ENCODE data around the gene NOS3. TPM values are rescaled to one million over a fixed set of nuclear protein-coding genes. Genes with fewer than 3 reads are reported as not detected.
A peak's percentile ranks its signal among the peaks of the same experiment; 100 is the strongest.

The NOS3 gene
- total and polyA plus RNA-seq, 2 of the 13 experiments (the other 11 are each of a cell fraction or from before 2014, with no cell fraction given) = 3.7 to 7.5 TPM

DNA sequence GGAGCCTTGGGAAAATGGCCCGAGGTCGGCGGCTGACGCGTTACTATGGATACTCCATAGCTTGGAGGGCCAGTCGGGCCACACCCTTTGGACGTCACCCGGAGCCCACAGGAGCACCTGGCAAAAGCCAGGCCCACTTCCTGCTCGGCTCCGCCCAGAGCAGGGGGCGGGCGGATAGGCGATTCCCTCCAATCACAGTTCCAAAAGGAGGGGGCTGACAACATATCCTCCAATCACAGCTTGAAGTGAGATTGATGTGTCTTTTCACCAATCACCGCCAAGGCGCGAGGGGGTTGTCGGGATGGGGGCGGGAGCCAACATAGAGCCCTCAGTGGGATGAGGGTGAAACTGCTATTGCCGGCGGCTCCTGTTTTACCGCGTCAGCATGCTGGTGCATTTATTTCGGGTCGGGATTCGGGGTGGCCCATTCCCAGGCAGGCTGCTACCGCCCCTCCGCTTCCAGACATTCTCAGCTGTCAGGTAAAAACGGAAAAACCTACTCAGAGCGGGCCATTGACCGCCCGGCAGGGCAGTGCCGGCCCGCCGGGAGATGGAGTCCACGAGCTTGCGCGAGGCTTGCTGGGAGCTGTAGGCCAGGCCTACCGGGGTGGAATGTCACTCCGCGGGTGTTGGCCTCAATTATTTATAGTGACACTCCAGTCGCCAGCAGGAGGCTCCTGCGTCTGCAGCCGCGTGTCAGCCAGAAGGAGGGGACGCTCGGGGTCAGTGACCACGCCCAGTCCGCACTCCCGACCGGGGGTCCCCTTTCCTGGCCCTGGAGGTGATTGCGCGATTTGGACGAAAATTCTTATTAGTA is 37.5 kb downstream of the NOS3 start, which contains the start of gene ABCB8:
Gene ABCB8 (plus strand): TSS at position 320 of the 817 bp plus-strand sequence. CDS start 66 bp downstream, at position 386.
- Histone ChIP-seq H3K9ac (ENCODE audit: insufficient read depth, low read depth, low read length) (peak within 1 kb of the TSS; percentile 45), H3K9me3 (ENCODE audit: low read length) (no peaks in the 10 kb centered on the region), H3K27ac (ENCODE audit: extremely low read length, insufficient read depth, low read length) (peak within 1 kb of the TSS; percentile 62), H3K27me3 (ENCODE audit: control insufficient read depth in 1 of 2, insufficient read depth in 2 of 2, low read length in 2 of 2) (peaks cover 8 to 29% of the 10 kb centered on the region in 2 experiments; a peak in 4 of 5 replicates), H3K4me1 (ENCODE audit: insufficient read depth, low read length) (peaks cover 27% of the 10 kb centered on the region), H2AFZ (ENCODE audit: low read length) (peak within 1 kb of the TSS; percentile 50), H3K36me3 (replicated peaks in 1 of 2; ENCODE audit: control insufficient read depth in 1 of 2, insufficient read depth in 2 of 2, low read length in 2 of 2) (no peaks in the 10 kb centered on the region), H3K79me2 (ENCODE audit: insufficient read depth, low read length) (no peaks in the 10 kb centered on the region), H4K20me1 (ENCODE audit: insufficient read depth, low read length) (no peaks in the 10 kb centered on the region), H3K4me3 (replicated peaks in 1 of 3; ENCODE audit: insufficient read depth in 1 of 3, low read depth in 2 of 3, low read length in 3 of 3) (peak within 1 kb of the TSS; percentile 77 to 88 (median 82)), H3K4me2 (ENCODE audit: low read depth, low read length) (peak within 1 kb of the TSS; percentile 92)
- DNase-seq (ENCODE audit: low spot score) (peak; percentile 97), FAIRE-seq (peak; percentile 97), ATAC-seq (peak; percentile 95)
- intact Hi-C loops (cut with micrococcal nuclease; ENCODE audit: unreplicated experiment) (loop anchor here (1.0 to 10.0 kb wide), 3 partner anchors 30 to 1414 kb away; no protein-coding TSS in a partner anchor), in situ Hi-C loops (cut with HindIII; ENCODE audit: extremely low pct_ligation_motif_present, low pct_unique_long_range_greater_than_20kb) (no loop called here)
- CTCF ChIA-PET (ENCODE audit: low intra/inter-chr PET ratio, low total read pairs) = interaction anchor here (0.8 to 0.9 kb wide), 3 partner anchors 28 to 83 kb away, joined by 3 read pairs; partner anchors contain the start of gene FASTK
- BruUV-seq (replicated peaks) = TSS peak; percentile 87
- 0% methylated on average over 21 of the region's 53 CpGs for WGBS (ENCODE audit: low lambda C conversion rate)
- POLR2A ChIA-PET = interaction anchor here (0.9 to 2.1 kb wide), 17 partner anchors 9 to 659 kb away, joined by 3 to 35 read pairs (median 4); partner anchors contain the start of genes CDK5, FASTK, NUB1 and REPIN1
- TF ChIP-seq, protein P1, sequence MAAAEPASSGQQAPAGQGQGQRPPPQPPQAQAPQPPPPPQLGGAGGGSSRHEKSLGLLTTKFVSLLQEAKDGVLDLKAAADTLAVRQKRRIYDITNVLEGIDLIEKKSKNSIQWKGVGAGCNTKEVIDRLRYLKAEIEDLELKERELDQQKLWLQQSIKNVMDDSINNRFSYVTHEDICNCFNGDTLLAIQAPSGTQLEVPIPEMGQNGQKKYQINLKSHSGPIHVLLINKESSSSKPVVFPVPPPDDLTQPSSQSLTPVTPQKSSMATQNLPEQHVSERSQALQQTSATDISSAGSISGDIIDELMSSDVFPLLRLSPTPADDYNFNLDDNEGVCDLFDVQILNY (CRISPR knock-in tag; conservative IDR thresholded peaks at IDR 0.05) = no peak; the same call in 1 of the 2 replicates
- TF ChIP-seq ZNF775 (CRISPR knock-in tag; IDR thresholded peaks at IDR 0.05; ENCODE audit: borderline replicate concordance) = no peak
- TF ChIP-seq PAF1 (CRISPR knock-in tag; IDR thresholded peaks at IDR 0.05) = no peak
- TF ChIP-seq ZNF207 (IDR thresholded peaks at IDR 0.05; ENCODE audit: borderline replicate concordance) = no peak
- TF ChIP-seq, protein P2, sequence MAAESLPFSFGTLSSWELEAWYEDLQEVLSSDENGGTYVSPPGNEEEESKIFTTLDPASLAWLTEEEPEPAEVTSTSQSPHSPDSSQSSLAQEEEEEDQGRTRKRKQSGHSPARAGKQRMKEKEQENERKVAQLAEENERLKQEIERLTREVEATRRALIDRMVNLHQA (CRISPR knock-in tag; IDR thresholded peaks at IDR 0.05) = no peak
- 0 out of 2 replicates have a peak, but pooled peaks have one; percentile 23 for TF ChIP-seq FOXO1 (CRISPR knock-in tag; IDR thresholded peaks at IDR 0.05)
- TF ChIP-seq HDAC6 (IDR thresholded peaks at IDR 0.05; ENCODE audit: low read depth, low read length) = no peak
- TF ChIP-seq ZNF468 (CRISPR knock-in tag; IDR thresholded peaks at IDR 0.05) = no peak
- no peak for TF ChIP-seq ZNF331 (CRISPR knock-in tag; IDR thresholded peaks at IDR 0.05)
- no peak for TF ChIP-seq NCOA1 (CRISPR knock-in tag; IDR thresholded peaks at IDR 0.05)
- peak; percentile 57; the same call in 1 of the 2 replicates for TF ChIP-seq CEBPZ (IDR thresholded peaks at IDR 0.05; ENCODE audit: low read length)
- TF ChIP-seq AKAP8 (CRISPR knock-in tag; IDR thresholded peaks at IDR 0.05) = peak; percentile 75; the same call in 1 of the 2 replicates
- TF ChIP-seq PBX2 (CRISPR knock-in tag; IDR thresholded peaks at IDR 0.05) = peak; percentile 93
- no peak for TF ChIP-seq MLX (CRISPR knock-in tag; IDR thresholded peaks at IDR 0.05)
- no peak for TF ChIP-seq ARNT (IDR thresholded peaks at IDR 0.05)
- TF ChIP-seq, protein P3, sequence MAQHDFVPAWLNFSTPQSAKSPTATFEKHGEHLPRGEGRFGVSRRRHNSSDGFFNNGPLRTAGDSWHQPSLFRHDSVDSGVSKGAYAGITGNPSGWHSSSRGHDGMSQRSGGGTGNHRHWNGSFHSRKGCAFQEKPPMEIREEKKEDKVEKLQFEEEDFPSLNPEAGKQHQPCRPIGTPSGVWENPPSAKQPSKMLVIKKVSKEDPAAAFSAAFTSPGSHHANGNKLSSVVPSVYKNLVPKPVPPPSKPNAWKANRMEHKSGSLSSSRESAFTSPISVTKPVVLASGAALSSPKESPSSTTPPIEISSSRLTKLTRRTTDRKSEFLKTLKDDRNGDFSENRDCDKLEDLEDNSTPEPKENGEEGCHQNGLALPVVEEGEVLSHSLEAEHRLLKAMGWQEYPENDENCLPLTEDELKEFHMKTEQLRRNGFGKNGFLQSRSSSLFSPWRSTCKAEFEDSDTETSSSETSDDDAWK (CRISPR knock-in tag; IDR thresholded peaks at IDR 0.05) = no peak
